Measurements from ENCODE around the gene PRPF38B.

DNA sequence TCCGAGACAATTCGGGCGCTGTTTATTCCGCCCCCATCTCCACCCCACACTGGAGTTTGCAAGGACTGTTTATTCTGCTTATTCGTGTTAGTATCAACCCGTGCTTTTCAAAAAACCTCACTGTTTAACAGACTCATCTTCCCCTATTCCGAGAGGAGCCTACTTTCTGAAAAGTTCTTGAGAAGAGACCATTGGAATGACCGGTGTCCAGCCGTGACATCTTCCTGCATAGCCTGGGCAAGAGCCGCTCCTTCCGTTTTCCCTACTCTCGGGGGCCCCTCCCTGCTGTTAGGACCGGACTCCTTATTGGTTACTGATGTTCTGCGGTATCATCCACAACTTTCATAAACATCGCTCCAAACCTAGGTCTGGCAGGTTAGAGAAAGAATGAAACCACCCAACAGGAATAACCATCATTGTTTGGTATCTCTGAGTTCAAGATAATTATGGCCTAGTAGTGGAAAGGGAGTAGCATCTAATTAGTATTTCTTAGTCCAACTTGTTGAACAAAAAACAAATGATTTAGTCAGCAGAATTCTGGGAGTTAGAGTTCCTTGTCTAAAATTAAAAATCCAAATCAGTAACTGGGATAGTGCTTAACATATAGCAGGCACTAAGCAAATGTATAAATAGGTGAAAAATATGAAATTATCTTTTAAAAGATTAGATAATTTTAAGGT is 55.2 kb downstream of the PRPF38B start:
- TF ChIP-seq, protein P1, sequence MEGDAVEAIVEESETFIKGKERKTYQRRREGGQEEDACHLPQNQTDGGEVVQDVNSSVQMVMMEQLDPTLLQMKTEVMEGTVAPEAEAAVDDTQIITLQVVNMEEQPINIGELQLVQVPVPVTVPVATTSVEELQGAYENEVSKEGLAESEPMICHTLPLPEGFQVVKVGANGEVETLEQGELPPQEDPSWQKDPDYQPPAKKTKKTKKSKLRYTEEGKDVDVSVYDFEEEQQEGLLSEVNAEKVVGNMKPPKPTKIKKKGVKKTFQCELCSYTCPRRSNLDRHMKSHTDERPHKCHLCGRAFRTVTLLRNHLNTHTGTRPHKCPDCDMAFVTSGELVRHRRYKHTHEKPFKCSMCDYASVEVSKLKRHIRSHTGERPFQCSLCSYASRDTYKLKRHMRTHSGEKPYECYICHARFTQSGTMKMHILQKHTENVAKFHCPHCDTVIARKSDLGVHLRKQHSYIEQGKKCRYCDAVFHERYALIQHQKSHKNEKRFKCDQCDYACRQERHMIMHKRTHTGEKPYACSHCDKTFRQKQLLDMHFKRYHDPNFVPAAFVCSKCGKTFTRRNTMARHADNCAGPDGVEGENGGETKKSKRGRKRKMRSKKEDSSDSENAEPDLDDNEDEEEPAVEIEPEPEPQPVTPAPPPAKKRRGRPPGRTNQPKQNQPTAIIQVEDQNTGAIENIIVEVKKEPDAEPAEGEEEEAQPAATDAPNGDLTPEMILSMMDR (IDR thresholded peaks at IDR 0.05; ENCODE audit: low read depth, low read length, missing input control) = no peak
- TF ChIP-seq EGR1 (IDR thresholded peaks at IDR 0.05; ENCODE audit: low read depth in 2 of 2) (no peak), JUND (IDR thresholded peaks at IDR 0.05) (no peak)
- TF ChIP-seq, protein P2, sequence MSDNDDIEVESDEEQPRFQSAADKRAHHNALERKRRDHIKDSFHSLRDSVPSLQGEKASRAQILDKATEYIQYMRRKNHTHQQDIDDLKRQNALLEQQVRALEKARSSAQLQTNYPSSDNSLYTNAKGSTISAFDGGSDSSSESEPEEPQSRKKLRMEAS (IDR thresholded peaks at IDR 0.05) = no peak

Data from liver (tissue), 3 donors.